Left cardiac atrium (tissue), 4 donors: Measurements from ENCODE around the gene PLEKHO1. TPM values are rescaled to one million over a fixed set of nuclear protein-coding genes. Genes with fewer than 3 reads are reported as not detected.

Experiments
- ATAC-seq, 2 donors: fragments of 200-7000 bp; cut with Tn5 transposase; one replicate each; pipeline ENCODE4 v1.9.1; 2020; ENCODE audit warnings: mild to moderate bottlenecking in 2 of 2, moderate library complexity in 2 of 2
- DNase-seq: peaks from one replicate; pipeline ENCODE4 v3.0.0-alpha.2; 2020
- intact Hi-C, 2 donors: fragments of 100-400 bp; cut with DNase I; formaldehyde crosslinking; loops; one replicate each; pipeline versions ENCODE4 v1.14.1 to v1.15.1; 2022 to 2023
- total RNA-seq, 2 donors: library from RNA; stranded (reverse); fragmentation: NEBNext Ultra II Directional; extraction: Animal tissue kit (Norgen Biotek cat#: 25700); gene quantifications; one replicate each; pipeline ENCODE4 v1.2.1, GENCODE V29; 2021
- donor health status: DM: no; HTN: yes; CAD: no.
- donor health status: DM: no; HTN: yes; CAD: no; lungs with severe emphysema.
- donor health status: DM: yes; HTN: yes; CAD: no.
- donor health status: Dilated cardiomyopathy.

The PLEKHO1 gene
- total RNA-seq, 2 donors from 2014 or later: 30.2 to 42.8 TPM

GRCh38 chr1:150146849-150147542, 2.7 kb upstream of the PLEKHO1 start:
- DNase-seq: no peak
- no peak for ATAC-seq
- intact Hi-C loops: no loop called here

- DNase-seq (no peak), ATAC-seq (peak in 1 of 2 donors; percentile 13)
- intact Hi-C loops: no loop called here
Measured at GRCh38 chr1:150148837-150149270, 862 bp upstream of the PLEKHO1 start.

GRCh38 chr1:150150133-150151021, 661 bp downstream of the PLEKHO1 start:
- ATAC-seq: peak; percentile 3 to 6
- DNase-seq: no peak

GRCh38 chr1:150151291-150152181, 1.8 kb downstream of the PLEKHO1 start:
- DNase-seq (no peak), ATAC-seq (peak; percentile 11 to 24)
- intact Hi-C loops: no loop called here

More at GRCh38 chr1:150150133-150151021, 661 bp downstream of the PLEKHO1 start:
- intact Hi-C loops: no loop called here

GRCh38 chr1:150152182-150152536, 2.4 kb downstream of the PLEKHO1 start:
- no peak for ATAC-seq
- no peak for DNase-seq
- intact Hi-C loops: no loop called here

- intact Hi-C loops: no loop called here
- DNase-seq (no peak), ATAC-seq (peak in 1 of 2 donors; percentile 54)
Measured at GRCh38 chr1:150152772-150153456, 3.2 kb downstream of the PLEKHO1 start.

- intact Hi-C loops: no loop called here
- no peak for DNase-seq
- no peak for ATAC-seq
Measured at GRCh38 chr1:150154143-150154542, 4.4 kb downstream of the PLEKHO1 start.

GRCh38 chr1:150155413-150156071, 5.8 kb downstream of the PLEKHO1 start:
- intact Hi-C loops: no loop called here
- no peak for ATAC-seq

GRCh38 chr1:150156868-150157603, 7.3 kb downstream of the PLEKHO1 start:
- intact Hi-C loops: no loop called here

More at GRCh38 chr1:150155413-150156071, 5.8 kb downstream of the PLEKHO1 start:
- DNase-seq: no peak

GRCh38 chr1:150159550-150159949, 9.8 kb downstream of the PLEKHO1 start:
- peak in 1 of 2 donors; percentile 6 for ATAC-seq
- intact Hi-C loops: no loop called here

More at GRCh38 chr1:150156868-150157603, 7.3 kb downstream of the PLEKHO1 start:
- DNase-seq: no peak
- no peak for ATAC-seq

GRCh38 chr1:150160964-150161621, 11.4 kb downstream of the PLEKHO1 start:
- intact Hi-C loops: no loop called here
- DNase-seq (no peak), ATAC-seq (no peak)

More at GRCh38 chr1:150159550-150159949, 9.8 kb downstream of the PLEKHO1 start:
- no peak for DNase-seq

- ATAC-seq (no peak), DNase-seq (no peak)
- intact Hi-C loops: no loop called here
Measured at GRCh38 chr1:150161747-150162581, 12.2 kb downstream of the PLEKHO1 start.

- intact Hi-C loops: no loop called here
- ATAC-seq (peak; percentile 1), DNase-seq (no peak)
Measured at GRCh38 chr1:150162582-150162861, 12.8 kb downstream of the PLEKHO1 start.

GRCh38 chr1:150162862-150163706, 13.4 kb downstream of the PLEKHO1 start:
- peak; percentile 87 for DNase-seq
- peak; percentile 92 to 93 for ATAC-seq
- intact Hi-C loops: no loop called here

- intact Hi-C loops: no loop called here
- DNase-seq (no peak), ATAC-seq (peak in 1 of 2 donors; percentile 6)
Measured at GRCh38 chr1:150164224-150164623, 14.5 kb downstream of the PLEKHO1 start.
